HepG2 (cell line): ENCODE results near the gene COA4.

Experiments used
- GFI1 ChIP-seq: sonication (generic); formaldehyde crosslinking; IDR thresholded peaks from 2 replicates; pipeline ENCODE4 v1.5.0; 2020; ENCODE audit warnings: missing genetic modification reagents, mild to moderate bottlenecking, borderline replicate concordance
- MTA3 ChIP-seq: sonication (generic); formaldehyde crosslinking; IDR thresholded peaks from 2 replicates; pipeline ENCODE4 v1.4.0; 2020; ENCODE audit warnings: missing genetic modification reagents
- NFE2 ChIP-seq: sonication (generic); formaldehyde crosslinking; IDR thresholded peaks from 2 replicates; pipeline ENCODE4 v1.4.0; 2020; ENCODE audit warnings: missing genetic modification reagents
- POLR2AphosphoS5 ChIP-seq: IDR thresholded peaks from 2 replicates; pipeline ENCODE4 v1.6.1; 2012; ENCODE audit warnings: low read depth, low read length
- ZNF431 ChIP-seq: sonication (generic); formaldehyde crosslinking; IDR thresholded peaks from 2 replicates; pipeline ENCODE4 v1.9.0; 2022; ENCODE audit warnings: missing genetic modification reagents, low read depth, mild to moderate bottlenecking, borderline replicate concordance
- TF ChIP-seq, protein P1 (sequence below): IDR thresholded peaks from 2 replicates; pipeline ENCODE4 v1.6.1; 2012; ENCODE audit warnings: inconsistent platforms
- TF ChIP-seq, protein P2 (sequence below): sonication (generic); formaldehyde crosslinking; IDR thresholded peaks from 2 replicates; pipeline ENCODE4 v1.8.0; 2022; ENCODE audit warnings: missing genetic modification reagents, mild to moderate bottlenecking, inconsistent platforms, borderline replicate concordance
- TF ChIP-seq, protein P3 (sequence below), 2 experiments: fragments of 450-650 bp in 1 of 2; sonication (generic) in 1 of 2; formaldehyde crosslinking in 1 of 2; IDR thresholded peaks; 2 replicates each; pipeline versions ENCODE4 v1.6.1 to v1.8.0; 2016 to 2022; ENCODE audit warnings: antibody characterized with exemption in 1 of 2, mild to moderate bottlenecking in 1 of 2, missing genetic modification reagents in 1 of 2

DNA sequence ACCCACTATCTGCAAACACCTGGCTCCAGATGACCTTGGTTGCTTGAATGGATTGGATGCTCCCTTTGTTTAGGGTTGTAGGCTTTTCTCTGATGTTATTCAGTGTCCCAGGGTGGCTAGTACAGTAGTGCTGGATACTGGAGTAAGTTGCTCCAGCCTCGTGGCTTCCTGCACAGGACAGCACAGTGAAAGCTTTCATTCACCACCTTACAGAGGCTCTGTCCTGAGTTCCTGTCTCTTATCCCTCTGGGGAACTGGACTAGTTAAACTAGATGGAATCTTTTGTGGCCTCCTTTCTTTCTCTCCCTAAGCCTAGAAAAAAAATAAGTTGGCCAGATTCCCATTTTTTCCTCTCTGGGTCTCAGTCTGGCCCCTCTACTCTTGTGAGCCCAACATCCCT lies 46.4 kb downstream of the COA4 start:
- TF ChIP-seq, protein P1, sequence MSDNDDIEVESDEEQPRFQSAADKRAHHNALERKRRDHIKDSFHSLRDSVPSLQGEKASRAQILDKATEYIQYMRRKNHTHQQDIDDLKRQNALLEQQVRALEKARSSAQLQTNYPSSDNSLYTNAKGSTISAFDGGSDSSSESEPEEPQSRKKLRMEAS, result no peak
- TF ChIP-seq MTA3 (CRISPR knock-in tag), result no peak
- no peak for TF ChIP-seq ZNF431 (CRISPR knock-in tag)
- no peak for TF ChIP-seq GFI1 (CRISPR knock-in tag)
- no peak for TF ChIP-seq POLR2AphosphoS5
- no peak for TF ChIP-seq NFE2 (CRISPR knock-in tag)
- TF ChIP-seq, protein P2, sequence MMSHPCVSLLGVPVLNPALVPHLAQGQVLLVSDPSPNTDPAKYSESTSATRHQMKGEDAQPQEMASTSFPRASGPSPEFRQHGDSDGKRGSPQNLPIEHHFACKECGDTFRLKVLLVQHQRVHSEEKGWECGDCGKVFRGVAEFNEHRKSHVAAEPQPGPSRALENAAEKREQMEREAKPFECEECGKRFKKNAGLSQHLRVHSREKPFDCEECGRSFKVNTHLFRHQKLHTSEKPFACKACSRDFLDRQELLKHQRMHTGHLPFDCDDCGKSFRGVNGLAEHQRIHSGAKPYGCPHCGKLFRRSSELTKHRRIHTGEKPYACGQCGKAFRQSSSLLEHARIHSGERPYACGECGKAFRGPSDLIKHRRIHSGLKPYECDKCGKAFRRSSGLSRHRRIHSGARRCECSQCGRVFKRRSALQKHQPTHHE, result no peak
- TF ChIP-seq, protein P3, sequence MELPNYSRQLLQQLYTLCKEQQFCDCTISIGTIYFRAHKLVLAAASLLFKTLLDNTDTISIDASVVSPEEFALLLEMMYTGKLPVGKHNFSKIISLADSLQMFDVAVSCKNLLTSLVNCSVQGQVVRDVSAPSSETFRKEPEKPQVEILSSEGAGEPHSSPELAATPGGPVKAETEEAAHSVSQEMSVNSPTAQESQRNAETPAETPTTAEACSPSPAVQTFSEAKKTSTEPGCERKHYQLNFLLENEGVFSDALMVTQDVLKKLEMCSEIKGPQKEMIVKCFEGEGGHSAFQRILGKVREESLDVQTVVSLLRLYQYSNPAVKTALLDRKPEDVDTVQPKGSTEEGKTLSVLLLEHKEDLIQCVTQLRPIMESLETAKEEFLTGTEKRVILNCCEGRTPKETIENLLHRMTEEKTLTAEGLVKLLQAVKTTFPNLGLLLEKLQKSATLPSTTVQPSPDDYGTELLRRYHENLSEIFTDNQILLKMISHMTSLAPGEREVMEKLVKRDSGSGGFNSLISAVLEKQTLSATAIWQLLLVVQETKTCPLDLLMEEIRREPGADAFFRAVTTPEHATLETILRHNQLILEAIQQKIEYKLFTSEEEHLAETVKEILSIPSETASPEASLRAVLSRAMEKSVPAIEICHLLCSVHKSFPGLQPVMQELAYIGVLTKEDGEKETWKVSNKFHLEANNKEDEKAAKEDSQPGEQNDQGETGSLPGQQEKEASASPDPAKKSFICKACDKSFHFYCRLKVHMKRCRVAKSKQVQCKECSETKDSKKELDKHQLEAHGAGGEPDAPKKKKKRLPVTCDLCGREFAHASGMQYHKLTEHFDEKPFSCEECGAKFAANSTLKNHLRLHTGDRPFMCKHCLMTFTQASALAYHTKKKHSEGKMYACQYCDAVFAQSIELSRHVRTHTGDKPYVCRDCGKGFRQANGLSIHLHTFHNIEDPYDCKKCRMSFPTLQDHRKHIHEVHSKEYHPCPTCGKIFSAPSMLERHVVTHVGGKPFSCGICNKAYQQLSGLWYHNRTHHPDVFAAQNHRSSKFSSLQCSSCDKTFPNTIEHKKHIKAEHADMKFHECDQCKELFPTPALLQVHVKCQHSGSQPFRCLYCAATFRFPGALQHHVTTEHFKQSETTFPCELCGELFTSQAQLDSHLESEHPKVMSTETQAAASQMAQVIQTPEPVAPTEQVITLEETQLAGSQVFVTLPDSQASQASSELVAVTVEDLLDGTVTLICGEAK (IDR thresholded peaks at IDR 0.05), result no peak
- TF ChIP-seq, protein P3 (CRISPR knock-in tag; IDR thresholded peaks at IDR 0.05), result no peak
